A673 (cell line): ENCODE measurements around the gene ATIC. TPM values are rescaled to one million over a fixed set of nuclear protein-coding genes. Genes with fewer than 3 reads are reported as not detected.
A peak's percentile ranks its signal among the peaks of the same experiment; 100 is the strongest.

Source experiments
- BruUV-seq: library from RNA; stranded (reverse); fragments of 400-500 nt; replicated peaks from 2 replicates; lab custom pipeline; 2021; lab: Mats Ljungman, UMichigan
- CTCF ChIA-PET: fragments of 300-600 bp; sonication (Branson Sonifier 250); formaldehyde crosslinking; loops from one replicate; lab custom pipeline; 2022; ENCODE audit warnings: antibody characterized with exemption; lab: Charles Lee
- POLR2A ChIA-PET: fragments of 300-600 bp; sonication (Branson Sonifier 250); formaldehyde crosslinking; loops from one replicate; lab custom pipeline; 2022; ENCODE audit warnings: antibody characterized with exemption; ENCODE audit not compliant: low non-redundant PET; lab: Charles Lee
- DNase-seq: peaks from one replicate; pipeline ENCODE4 v3.0.0-alpha.2; 2015; ENCODE audit warnings: low spot score
- H3K27ac ChIP-seq: fragments of 200-600 bp; sonication (generic); 2 replicates; pipeline ENCODE4 v1.5.1; 2016; ENCODE audit warnings: mixed run types, low read depth, mild to moderate bottlenecking, mixed read lengths, antibody characterized with exemption, low read length; ENCODE audit not compliant: poor library complexity, severe bottlenecking
- H3K27me3 ChIP-seq: fragments of 200-600 bp; sonication (generic); replicated peaks from 2 replicates; pipeline ENCODE4 v1.6.1; 2017; ENCODE audit warnings: mixed run types, low read depth, mild to moderate bottlenecking, mixed read lengths, antibody characterized with exemption, low read length; ENCODE audit not compliant: insufficient read depth, poor library complexity
- H3K36me3 ChIP-seq: fragments of 200-600 bp; sonication (generic); 2 replicates; pipeline ENCODE4 v1.6.1; 2016; ENCODE audit warnings: mixed run types, mild to moderate bottlenecking, mixed read lengths, antibody characterized with exemption, low read length; ENCODE audit not compliant: insufficient read depth, poor library complexity, severe bottlenecking
- H3K4me1 ChIP-seq: fragments of 200-600 bp; sonication (generic); 2 replicates; pipeline ENCODE4 v1.6.1; 2017; ENCODE audit warnings: mixed run types, mild to moderate bottlenecking, mixed read lengths, antibody characterized with exemption, low read length; ENCODE audit not compliant: insufficient read depth, poor library complexity, severe bottlenecking
- H3K4me3 ChIP-seq: fragments of 200-600 bp; sonication (generic); 2 replicates; pipeline ENCODE4 v1.5.1; 2016; ENCODE audit warnings: low read depth, mixed run types, mild to moderate bottlenecking, mixed read lengths, low read length; ENCODE audit not compliant: poor library complexity, severe bottlenecking
- H3K9me3 ChIP-seq: fragments of 200-600 bp; sonication (generic); 2 replicates; pipeline ENCODE4 v1.6.1; 2016; ENCODE audit warnings: mixed run types, low read depth, mild to moderate bottlenecking, mixed read lengths, antibody characterized with exemption, low read length; ENCODE audit not compliant: poor library complexity, severe bottlenecking
- CTCF ChIP-seq: fragments of 300-800, 200-600 bp; sonication (generic); conservative IDR thresholded peaks from 2 replicates; pipeline ENCODE4 v1.5.1; 2017; ENCODE audit warnings: low read depth, mild to moderate bottlenecking, antibody characterized with exemption, low read length, moderate library complexity, mixed read lengths
- EZH2 ChIP-seq: fragments of 200-600 bp; sonication (generic); IDR thresholded peaks from 2 replicates; pipeline ENCODE4 v1.6.1; 2017; ENCODE audit warnings: borderline replicate concordance, low read depth, mild to moderate bottlenecking, mixed read lengths, antibody characterized with exemption, low read length; ENCODE audit not compliant: poor library complexity, severe bottlenecking
- intact Hi-C: fragments of 100-400 bp; cut with micrococcal nuclease; formaldehyde crosslinking; loops from one replicate; pipeline ENCODE4 v1.10.0; 2022; ENCODE audit not compliant: unreplicated experiment
- total RNA-seq: library from RNA; stranded (reverse); gene quantifications from 2 replicates; pipeline ENCODE4 v1.2.3, GENCODE V29; 2021

Gene ATIC
- total RNA-seq, 1 experiment from 2014 or later: 328 TPM

- TF ChIP-seq CTCF: no peak
- Histone ChIP-seq H3K4me1 (peaks cover 4% of the 10 kb centered on the region), H3K27ac (no peak overlapping the region), H3K36me3 (peaks cover 10% of the 10 kb centered on the region), H3K4me3 (no peak overlapping the region), H3K9me3 (no peaks in the 10 kb centered on the region), H3K27me3 (no peaks in the 10 kb centered on the region)
- ChIA-PET CTCF (no interaction called here), POLR2A (no interaction called here)
- intact Hi-C loops: no loop called here
- BruUV-seq: no TSS peak
- no peak for DNase-seq
Observed at GRCh38 chr2:215355801-215356200, 43.9 kb downstream of the ATIC start.

GRCh38 chr2:215356334-215356947 is 44.6 kb downstream of the ATIC start:
- Histone ChIP-seq H3K27me3 (no peaks in the 10 kb centered on the region), H3K4me1 (peaks cover 4% of the 10 kb centered on the region), H3K27ac (no peak overlapping the region), H3K4me3 (no peak overlapping the region), H3K9me3 (no peaks in the 10 kb centered on the region), H3K36me3 (peaks cover 17% of the 10 kb centered on the region)
- no peak for DNase-seq
- no TSS peak for BruUV-seq
- ChIA-PET POLR2A (no interaction called here), CTCF (no interaction called here)
- intact Hi-C loops: no loop called here
- TF ChIP-seq CTCF (no peak), EZH2 (no peak)

GRCh38 chr2:215356948-215357461 is 45.1 kb downstream of the ATIC start:
- TF ChIP-seq EZH2: no peak
- TF ChIP-seq CTCF: no peak
- DNase-seq: no peak
- peaks cover 22% of the 10 kb centered on the region for H3K36me3 ChIP-seq
- H3K4me1 ChIP-seq: peaks cover 4% of the 10 kb centered on the region
- peak overlapping the region; percentile 6 for H3K27ac ChIP-seq
- no peaks in the 10 kb centered on the region for H3K9me3 ChIP-seq
- no peaks in the 10 kb centered on the region for H3K27me3 ChIP-seq
- intact Hi-C loops: no loop called here
- BruUV-seq: no TSS peak
- POLR2A ChIA-PET: no interaction called here
- no peak overlapping the region for H3K4me3 ChIP-seq
- CTCF ChIA-PET: no interaction called here
